ENCODE results near the gene OR51B4. TPM values are rescaled to one million over a fixed set of nuclear protein-coding genes. Genes with fewer than 3 reads are reported as not detected.

Gene OR51B4
- total and polyA plus RNA-seq, 9 of the 15 experiments (the other 6 are each of a cell fraction or from before 2014, with no cell fraction given): 17.1 to 64.6 (median 39.9) TPM

GRCh38 chr11:5279471-5280090 is 22.2 kb downstream of the OR51B4 start (continued):
- TF ChIP-seq ZFP91 (CRISPR knock-in tag; IDR thresholded peaks at IDR 0.05) (no peak), ZC3H8 (IDR thresholded peaks at IDR 0.05) (no peak), TOE1 (IDR thresholded peaks at IDR 0.05; ENCODE audit: borderline replicate concordance) (no peak), TOE1 (CRISPR knock-in tag; IDR thresholded peaks at IDR 0.05; ENCODE audit: borderline replicate concordance, low read depth) (no peak), RBM39 (optimal IDR thresholded peaks at IDR 0.05; ENCODE audit: low read depth, low read length) (no peak), CHD2 (IDR thresholded peaks at IDR 0.05; ENCODE audit: low read depth, low read length) (no peak), DACH1 (IDR thresholded peaks at IDR 0.05; ENCODE audit: partially characterized antibody) (no peak), NFRKB (IDR thresholded peaks at IDR 0.05; ENCODE audit: low read depth) (0 out of 2 replicates have a peak, but pooled peaks have one; percentile 34), PTBP1 (IDR thresholded peaks at IDR 0.05; ENCODE audit: low read depth, low read length) (no peak), PTTG1 (tag; IDR thresholded peaks at IDR 0.05; ENCODE audit: low read depth) (no peak), AFF4 (CRISPR knock-in tag; IDR thresholded peaks at IDR 0.05) (no peak), ZNF165 (CRISPR knock-in tag; IDR thresholded peaks at IDR 0.05; ENCODE audit: borderline replicate concordance) (no peak), GATAD2A (IDR thresholded peaks at IDR 0.05) (no peak)
